GM12878 (cell line): ENCODE results near the gene DENR. TPM values are rescaled to one million over a fixed set of nuclear protein-coding genes. Genes with fewer than 3 reads are reported as not detected.
A peak's percentile ranks its signal among the peaks of the same experiment; 100 is the strongest.

ENCODE experiments used
- ATAC-seq: fragments of 200-7000 bp; cut with Tn5 transposase; 3 replicates; pipeline ENCODE4 v1.9.1; 2020; ENCODE audit warnings: mild to moderate bottlenecking, moderate library complexity
- BruUV-seq: library from RNA; stranded (reverse); fragments of 400-500 nt; replicated peaks from 2 replicates; lab custom pipeline; 2021; lab: Mats Ljungman, UMichigan
- CTCF ChIA-PET: fragments of 300-600 bp; sonication (Branson Sonifier 250); formaldehyde crosslinking; extraction: SDS; loops from one replicate; lab custom pipeline; 2021; ENCODE audit warnings: inconsistent platforms; lab: Yijun Ruan, JAX
- POLR2A ChIA-PET: fragments of 350-600 bp; formaldehyde crosslinking; extraction: SDS; loops from one replicate; lab custom pipeline; 2021; ENCODE audit warnings: inconsistent platforms; lab: Charles Lee
- RAD21 ChIA-PET: fragments of 300-600 bp; sonication (Branson Sonifier 250); formaldehyde crosslinking; loops from one replicate; lab custom pipeline; 2023; ENCODE audit warnings: antibody characterized with exemption; ENCODE audit not compliant: unreplicated experiment; lab: Charles Lee
- SMC1A ChIA-PET: fragments of 300-600 bp; sonication (Branson Sonifier 250); formaldehyde crosslinking; loops from one replicate; lab custom pipeline; 2023; ENCODE audit not compliant: unreplicated experiment, uncharacterized antibody; lab: Charles Lee
- DNase-seq: peaks from one replicate; pipeline ENCODE4 v3.0.0-alpha.2; 2011; ENCODE audit warnings: low read depth, low spot score
- FAIRE-seq: peaks from 3 replicates; lab custom pipeline; 2011; peaks lifted over from hg19 to GRCh38; lab: Jason Lieb, UNC
- H2AFZ ChIP-seq: 2 replicates; pipeline ENCODE4 v1.6.0; 2011; ENCODE audit warnings: low read depth, low read length, control low read depth; ENCODE audit not compliant: control insufficient read depth
- H3K27ac ChIP-seq: 2 replicates; pipeline ENCODE4 v1.5.1; 2011; ENCODE audit warnings: control low read depth; ENCODE audit not compliant: control insufficient read depth, insufficient read depth
- H3K27me3 ChIP-seq, 2 experiments: replicated peaks in 1 of 2; 2 replicates each; pipeline versions ENCODE4 v1.6.0 to v1.6.1; 2011; ENCODE audit warnings: low read length in 1 of 2; ENCODE audit not compliant: control insufficient read depth in 2 of 2, insufficient read depth in 2 of 2
- H3K36me3 ChIP-seq, 2 experiments: 2 replicates each; pipeline ENCODE4 v1.5.1; 2011; ENCODE audit warnings: low read length in 1 of 2; ENCODE audit not compliant: control insufficient read depth in 2 of 2, insufficient read depth in 2 of 2
- H3K4me1 ChIP-seq: 2 replicates; pipeline ENCODE4 v1.6.1; 2011; ENCODE audit warnings: mild to moderate bottlenecking, low read length, moderate library complexity, mixed read lengths; ENCODE audit not compliant: control insufficient read depth, insufficient read depth
- H3K4me2 ChIP-seq: 2 replicates; pipeline ENCODE4 v1.6.0; 2011; ENCODE audit warnings: control low read depth; ENCODE audit not compliant: control insufficient read depth, insufficient read depth
- H3K4me3 ChIP-seq: fragments of 200-600 bp; sonication (generic); 2 replicates; pipeline ENCODE4 v1.5.1; 2016
- H3K79me2 ChIP-seq: 2 replicates; pipeline ENCODE4 v1.6.0; 2011; ENCODE audit warnings: low read length; ENCODE audit not compliant: control insufficient read depth, insufficient read depth
- H3K9ac ChIP-seq: 2 replicates; pipeline ENCODE4 v1.8.0; 2011; ENCODE audit warnings: low read length, control low read depth, mixed read lengths; ENCODE audit not compliant: control insufficient read depth, insufficient read depth
- H3K9me3 ChIP-seq: replicated peaks from 3 replicates; pipeline ENCODE4 v1.5.1; 2011; ENCODE audit warnings: mild to moderate bottlenecking, low read length; ENCODE audit not compliant: control insufficient read depth, insufficient read depth
- H4K20me1 ChIP-seq: 2 replicates; pipeline ENCODE4 v1.6.0; 2011; ENCODE audit not compliant: control insufficient read depth, insufficient read depth
- DPF2 ChIP-seq: fragments of 450-650 bp; IDR thresholded peaks from 2 replicates; pipeline ENCODE4 v1.6.1; 2017; ENCODE audit warnings: mild to moderate bottlenecking
- STAT3 ChIP-seq: IDR thresholded peaks from 2 replicates; pipeline ENCODE4 v1.6.1; 2011; ENCODE audit warnings: low read depth, low read length, improper control_type of control experiment
- TCF7 ChIP-seq: IDR thresholded peaks from 2 replicates; pipeline ENCODE4 v1.6.1; 2014; ENCODE audit warnings: antibody characterized with exemption, borderline replicate concordance
- YBX1 ChIP-seq: fragments of 450-650 bp; IDR thresholded peaks from 2 replicates; pipeline ENCODE4 v1.6.1; 2016; ENCODE audit warnings: antibody characterized with exemption
- YY1 ChIP-seq: IDR thresholded peaks from 2 replicates; pipeline ENCODE4 v1.6.1; 2011; ENCODE audit warnings: low read depth, mild to moderate bottlenecking, low read length
- WGBS: methylation state at CpG from one replicate; pipeline ENCODE4 v1.1.6; 2016; ENCODE audit warnings: low lambda C conversion rate; ENCODE audit not compliant: insufficient replicate concordance, insufficient coverage; ENCODE audit errors: missing lambda C conversion rate; 5-methylcytosine and 5-hydroxymethylcytosine counted together
- in situ Hi-C: fragments of 300-500 bp; cut with MboI; formaldehyde crosslinking; loops from 9 replicates; pipeline ENCODE4 v1.14.3; 2018; ENCODE audit warnings: mixed read lengths
- intact Hi-C: fragments of 100-400 bp; cut with micrococcal nuclease; formaldehyde crosslinking; loops from one replicate; pipeline ENCODE4 v1.14.2; 2022; ENCODE audit not compliant: unreplicated experiment
- polyA plus RNA-seq, 11 experiments: library from polyadenylated mRNA; depleted of rRNA in 4 of 11; unstranded in 6 of 11; stranded (reverse) in 5 of 11; fragments of >200 nt; fragmentation: Nextera tagmentation in 4 of 11; fragmentation: Illumina TruSeq in 1 of 11; extraction: Ambion mirVana in 4 of 11; extraction: Trizol in 1 of 11; gene quantifications; 1 replicate in 1 of 11; 2 replicates in 10 of 11; pipeline versions ENCODE4 v1.2.1 to v1.2.3, GENCODE V29; 2011 to 2016; ENCODE audit warnings: inconsistent platforms in 2 of 11, missing spikeins in 2 of 11, low read depth in 1 of 11
- total RNA-seq, 4 experiments: library from RNA; depleted of rRNA in 3 of 4; stranded (reverse); fragments of >200 nt in 3 of 4; fragmentation: Illumina TruSeq in 1 of 4; extraction: Trizol in 1 of 4; gene quantifications; 2 replicates each; pipeline versions ENCODE4 v1.2.1 to v1.2.3, GENCODE V29; 2013 to 2021
- TF ChIP-seq, protein P1 (sequence below): IDR thresholded peaks from 2 replicates; pipeline ENCODE4 v1.6.1; 2012; ENCODE audit warnings: low read depth, low read length, improper control_type of control experiment
- TF ChIP-seq, protein P2 (sequence below): fragments of 450-650 bp; formaldehyde crosslinking; IDR thresholded peaks from 2 replicates; pipeline ENCODE4 v1.4.0; 2022; ENCODE audit warnings: mild to moderate bottlenecking, moderate library complexity
- TF ChIP-seq, protein P3 (sequence below): fragments of 450-650 bp; IDR thresholded peaks from 2 replicates; pipeline ENCODE4 v1.6.1; 2017; ENCODE audit warnings: mild to moderate bottlenecking, moderate library complexity

Gene DENR
- total and polyA plus RNA-seq, 10 of the 15 experiments (the other 5 are each of a cell fraction or from before 2014, with no cell fraction given), result 29.4 to 97.7 (median 58.3) TPM

GRCh38 chr12:122721057-122721545 is 31.5 kb upstream of the DENR start (continued):
- TF ChIP-seq, protein P1, sequence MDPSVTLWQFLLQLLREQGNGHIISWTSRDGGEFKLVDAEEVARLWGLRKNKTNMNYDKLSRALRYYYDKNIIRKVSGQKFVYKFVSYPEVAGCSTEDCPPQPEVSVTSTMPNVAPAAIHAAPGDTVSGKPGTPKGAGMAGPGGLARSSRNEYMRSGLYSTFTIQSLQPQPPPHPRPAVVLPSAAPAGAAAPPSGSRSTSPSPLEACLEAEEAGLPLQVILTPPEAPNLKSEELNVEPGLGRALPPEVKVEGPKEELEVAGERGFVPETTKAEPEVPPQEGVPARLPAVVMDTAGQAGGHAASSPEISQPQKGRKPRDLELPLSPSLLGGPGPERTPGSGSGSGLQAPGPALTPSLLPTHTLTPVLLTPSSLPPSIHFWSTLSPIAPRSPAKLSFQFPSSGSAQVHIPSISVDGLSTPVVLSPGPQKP, result no peak
- TF ChIP-seq YBX1, result no peak
- no peak for TF ChIP-seq TCF7
- TF ChIP-seq STAT3, result no peak
- TF ChIP-seq YY1, result no peak
- TF ChIP-seq DPF2, result peak; percentile 38

DNA sequence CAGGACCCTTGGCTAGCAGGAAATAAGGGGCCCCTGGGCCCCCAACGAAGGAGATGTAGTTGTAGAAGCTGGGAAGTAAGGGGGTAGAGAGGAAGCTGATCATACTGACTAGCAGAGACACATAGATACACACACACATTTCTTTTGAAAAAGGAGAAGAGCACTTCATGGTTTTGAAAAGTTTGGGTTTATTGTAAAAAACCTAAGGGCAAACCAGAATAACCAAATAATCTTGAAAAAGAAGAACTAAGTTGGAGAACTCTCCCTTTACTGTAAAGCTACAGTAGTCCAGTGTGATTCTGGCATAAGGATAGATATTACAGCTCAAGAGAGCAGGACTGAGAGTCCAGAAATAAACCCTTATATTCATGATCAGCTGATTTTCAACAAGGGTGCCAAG is 30.2 kb upstream of the DENR start:
- ATAC-seq (no peak), FAIRE-seq (no peak)
- Histone ChIP-seq H3K27me3 (no peaks in the 10 kb centered on the region), H3K4me3 (no peak overlapping the region), H3K79me2 (no peaks in the 10 kb centered on the region), H3K9ac (no peak overlapping the region), H3K36me3 (no peaks in the 10 kb centered on the region), H3K27ac (no peak overlapping the region), H3K4me2 (no peak overlapping the region)
- WGBS, result 75% methylated on average over 1 of the region's 1 CpG
- POLR2A ChIA-PET, result interaction anchor here (0.5 to 1.1 kb wide), 2 partner anchors 10 to 696 kb away, joined by 3 read pairs; no protein-coding TSS in a partner anchor
- in situ Hi-C loops, result no loop called here
- RAD21 ChIA-PET, result interaction anchor here (0.6 to 1.4 kb wide), 4 partner anchors 11 to 208 kb away, joined by 3 to 4 read pairs (median 4); partner anchors contain the start of gene DENR
- no TSS peak for BruUV-seq
- SMC1A ChIA-PET, result interaction anchor here (0.9 to 2.0 kb wide), 6 partner anchors 10 to 228 kb away, joined by 3 to 7 read pairs (median 4); partner anchors contain the start of gene DENR
- CTCF ChIA-PET, result interaction anchor here (1.2 to 1.4 kb wide), 2 partner anchors 11 to 30 kb away, joined by 3 read pairs; partner anchors contain the start of gene DENR
- TF ChIP-seq, protein P2, sequence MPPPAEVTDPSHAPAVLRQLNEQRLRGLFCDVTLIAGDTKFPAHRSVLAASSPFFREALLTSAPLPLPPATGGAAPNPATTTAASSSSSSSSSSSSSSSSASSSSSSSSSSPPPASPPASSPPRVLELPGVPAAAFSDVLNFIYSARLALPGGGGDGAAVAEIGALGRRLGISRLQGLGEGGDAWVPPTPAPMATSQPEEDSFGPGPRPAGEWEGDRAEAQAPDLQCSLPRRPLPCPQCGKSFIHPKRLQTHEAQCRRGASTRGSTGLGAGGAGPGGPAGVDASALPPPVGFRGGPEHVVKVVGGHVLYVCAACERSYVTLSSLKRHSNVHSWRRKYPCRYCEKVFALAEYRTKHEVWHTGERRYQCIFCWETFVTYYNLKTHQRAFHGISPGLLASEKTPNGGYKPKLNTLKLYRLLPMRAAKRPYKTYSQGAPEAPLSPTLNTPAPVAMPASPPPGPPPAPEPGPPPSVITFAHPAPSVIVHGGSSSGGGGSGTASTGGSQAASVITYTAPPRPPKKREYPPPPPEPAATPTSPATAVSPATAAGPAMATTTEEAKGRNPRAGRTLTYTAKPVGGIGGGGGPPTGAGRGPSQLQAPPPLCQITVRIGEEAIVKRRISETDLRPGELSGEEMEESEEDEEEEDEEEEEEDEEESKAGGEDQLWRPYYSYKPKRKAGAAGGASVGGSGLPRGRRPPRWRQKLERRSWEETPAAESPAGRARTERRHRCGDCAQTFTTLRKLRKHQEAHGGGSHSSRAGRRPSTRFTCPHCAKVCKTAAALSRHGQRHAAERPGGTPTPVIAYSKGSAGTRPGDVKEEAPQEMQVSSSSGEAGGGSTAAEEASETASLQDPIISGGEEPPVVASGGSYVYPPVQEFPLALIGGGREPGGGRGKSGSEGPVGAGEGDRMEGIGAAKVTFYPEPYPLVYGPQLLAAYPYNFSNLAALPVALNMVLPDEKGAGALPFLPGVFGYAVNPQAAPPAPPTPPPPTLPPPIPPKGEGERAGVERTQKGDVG (CRISPR knock-in tag), result no peak
- TF ChIP-seq, protein P3, sequence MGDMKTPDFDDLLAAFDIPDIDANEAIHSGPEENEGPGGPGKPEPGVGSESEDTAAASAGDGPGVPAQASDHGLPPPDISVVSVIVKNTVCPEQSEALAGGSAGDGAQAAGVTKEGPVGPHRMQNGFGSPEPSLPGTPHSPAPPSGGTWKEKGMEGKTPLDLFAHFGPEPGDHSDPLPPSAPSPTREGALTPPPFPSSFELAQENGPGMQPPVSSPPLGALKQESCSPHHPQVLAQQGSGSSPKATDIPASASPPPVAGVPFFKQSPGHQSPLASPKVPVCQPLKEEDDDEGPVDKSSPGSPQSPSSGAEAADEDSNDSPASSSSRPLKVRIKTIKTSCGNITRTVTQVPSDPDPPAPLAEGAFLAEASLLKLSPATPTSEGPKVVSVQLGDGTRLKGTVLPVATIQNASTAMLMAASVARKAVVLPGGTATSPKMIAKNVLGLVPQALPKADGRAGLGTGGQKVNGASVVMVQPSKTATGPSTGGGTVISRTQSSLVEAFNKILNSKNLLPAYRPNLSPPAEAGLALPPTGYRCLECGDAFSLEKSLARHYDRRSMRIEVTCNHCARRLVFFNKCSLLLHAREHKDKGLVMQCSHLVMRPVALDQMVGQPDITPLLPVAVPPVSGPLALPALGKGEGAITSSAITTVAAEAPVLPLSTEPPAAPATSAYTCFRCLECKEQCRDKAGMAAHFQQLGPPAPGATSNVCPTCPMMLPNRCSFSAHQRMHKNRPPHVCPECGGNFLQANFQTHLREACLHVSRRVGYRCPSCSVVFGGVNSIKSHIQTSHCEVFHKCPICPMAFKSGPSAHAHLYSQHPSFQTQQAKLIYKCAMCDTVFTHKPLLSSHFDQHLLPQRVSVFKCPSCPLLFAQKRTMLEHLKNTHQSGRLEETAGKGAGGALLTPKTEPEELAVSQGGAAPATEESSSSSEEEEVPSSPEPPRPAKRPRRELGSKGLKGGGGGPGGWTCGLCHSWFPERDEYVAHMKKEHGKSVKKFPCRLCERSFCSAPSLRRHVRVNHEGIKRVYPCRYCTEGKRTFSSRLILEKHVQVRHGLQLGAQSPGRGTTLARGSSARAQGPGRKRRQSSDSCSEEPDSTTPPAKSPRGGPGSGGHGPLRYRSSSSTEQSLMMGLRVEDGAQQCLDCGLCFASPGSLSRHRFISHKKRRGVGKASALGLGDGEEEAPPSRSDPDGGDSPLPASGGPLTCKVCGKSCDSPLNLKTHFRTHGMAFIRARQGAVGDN, result no peak
- TF ChIP-seq, all 136 proteins: peak for 0
- Histone ChIP-seq H3K9me3 (no peaks in the 10 kb centered on the region), H3K4me1 (peaks cover 56% of the 10 kb centered on the region), H2AFZ (no peak overlapping the region), H4K20me1 (no peaks in the 10 kb centered on the region)
- intact Hi-C loops, result no loop called here
- no peak for DNase-seq
